ENCODE measurements around the gene ST3GAL6.

The ST3GAL6 gene

DNA sequence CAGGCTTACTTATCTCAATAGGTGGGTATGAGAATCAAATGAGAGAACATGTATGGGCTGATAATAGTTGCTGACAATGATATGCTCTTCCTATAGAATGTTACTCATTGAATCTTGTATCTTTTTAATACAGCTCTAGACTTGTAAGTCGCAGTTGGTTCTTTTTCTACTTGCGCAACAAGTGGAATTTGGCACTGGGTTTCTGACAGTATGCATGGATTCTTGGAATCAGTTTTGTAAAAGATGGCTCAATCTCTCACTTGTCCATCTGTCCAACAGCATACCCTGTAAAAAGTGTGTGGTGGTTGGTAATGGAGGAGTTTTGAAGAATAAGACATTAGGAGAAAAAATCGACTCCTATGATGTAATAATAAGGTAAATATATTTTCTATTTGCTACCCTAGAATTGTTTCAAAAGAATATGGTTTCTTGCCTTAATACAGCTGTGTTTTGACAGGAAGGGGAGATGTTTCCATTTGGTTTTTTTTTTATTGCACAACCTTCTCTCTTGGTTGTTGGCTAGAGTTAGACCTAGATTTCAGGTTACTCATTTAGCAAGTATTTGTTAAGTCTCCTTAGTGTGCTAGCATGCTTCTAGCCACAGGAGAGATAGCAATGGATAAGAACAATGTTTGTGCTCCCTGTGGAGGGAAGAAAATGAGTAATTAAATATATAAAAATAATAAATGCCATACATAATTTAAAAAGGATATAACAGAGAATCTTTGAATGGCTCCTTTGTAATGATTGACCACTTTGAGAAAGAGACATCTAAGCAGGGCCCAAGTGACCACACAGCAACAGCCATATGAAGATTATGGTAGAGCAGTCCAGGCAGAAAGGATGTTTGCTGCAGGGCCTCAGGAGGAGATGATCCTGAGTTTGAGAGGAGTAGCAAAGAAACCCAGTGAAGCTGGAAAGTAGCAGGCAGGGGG is 21.8 kb downstream of the ST3GAL6 start:
- DNase-seq (ENCODE audit: low read depth) = peak; percentile 98
- H3K4me3 ChIP-seq (ENCODE audit: low read depth, low read length) = no peak overlapping the region
- TF ChIP-seq, protein P1, sequence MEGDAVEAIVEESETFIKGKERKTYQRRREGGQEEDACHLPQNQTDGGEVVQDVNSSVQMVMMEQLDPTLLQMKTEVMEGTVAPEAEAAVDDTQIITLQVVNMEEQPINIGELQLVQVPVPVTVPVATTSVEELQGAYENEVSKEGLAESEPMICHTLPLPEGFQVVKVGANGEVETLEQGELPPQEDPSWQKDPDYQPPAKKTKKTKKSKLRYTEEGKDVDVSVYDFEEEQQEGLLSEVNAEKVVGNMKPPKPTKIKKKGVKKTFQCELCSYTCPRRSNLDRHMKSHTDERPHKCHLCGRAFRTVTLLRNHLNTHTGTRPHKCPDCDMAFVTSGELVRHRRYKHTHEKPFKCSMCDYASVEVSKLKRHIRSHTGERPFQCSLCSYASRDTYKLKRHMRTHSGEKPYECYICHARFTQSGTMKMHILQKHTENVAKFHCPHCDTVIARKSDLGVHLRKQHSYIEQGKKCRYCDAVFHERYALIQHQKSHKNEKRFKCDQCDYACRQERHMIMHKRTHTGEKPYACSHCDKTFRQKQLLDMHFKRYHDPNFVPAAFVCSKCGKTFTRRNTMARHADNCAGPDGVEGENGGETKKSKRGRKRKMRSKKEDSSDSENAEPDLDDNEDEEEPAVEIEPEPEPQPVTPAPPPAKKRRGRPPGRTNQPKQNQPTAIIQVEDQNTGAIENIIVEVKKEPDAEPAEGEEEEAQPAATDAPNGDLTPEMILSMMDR (conservative IDR thresholded peaks at IDR 0.05; ENCODE audit: low read depth, low read length) = no peak

DNA sequence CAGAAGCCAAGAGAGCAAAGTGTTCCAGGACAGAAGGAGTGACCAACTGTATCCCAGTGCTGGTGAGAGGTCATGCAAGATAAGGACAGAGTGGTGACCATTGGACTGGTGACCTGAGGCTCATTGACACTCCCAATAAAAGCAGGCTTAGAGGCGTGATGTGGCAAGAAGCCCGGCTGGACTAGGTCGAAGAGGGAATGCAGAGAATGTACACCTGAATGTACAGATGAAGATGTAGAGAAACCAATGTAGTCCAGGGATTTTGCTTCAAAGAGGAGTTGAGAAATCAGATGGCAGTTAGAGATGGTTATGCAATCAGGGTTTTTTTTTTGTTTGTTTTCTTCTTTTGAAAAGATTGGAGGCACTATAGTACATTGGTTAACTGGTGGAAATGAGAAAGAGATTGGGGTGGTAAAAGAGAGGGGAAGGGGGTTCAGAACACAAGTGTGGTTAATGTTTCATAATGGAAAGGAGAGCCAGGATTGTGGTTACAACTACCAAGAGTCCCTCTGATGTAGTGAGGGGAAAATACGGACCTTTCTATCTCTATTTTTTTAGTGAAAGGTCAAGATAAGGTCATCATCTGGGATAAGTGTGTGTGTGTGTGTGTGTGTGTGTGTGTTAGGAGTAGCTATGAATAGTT is 23.3 kb downstream of the ST3GAL6 start:
- H3K4me3 ChIP-seq (ENCODE audit: low read depth, low read length) = no peak overlapping the region
- peak; percentile 65 for DNase-seq (ENCODE audit: low read depth)
- TF ChIP-seq, protein P1 (conservative IDR thresholded peaks at IDR 0.05; ENCODE audit: low read depth, low read length) = no peak

DNA sequence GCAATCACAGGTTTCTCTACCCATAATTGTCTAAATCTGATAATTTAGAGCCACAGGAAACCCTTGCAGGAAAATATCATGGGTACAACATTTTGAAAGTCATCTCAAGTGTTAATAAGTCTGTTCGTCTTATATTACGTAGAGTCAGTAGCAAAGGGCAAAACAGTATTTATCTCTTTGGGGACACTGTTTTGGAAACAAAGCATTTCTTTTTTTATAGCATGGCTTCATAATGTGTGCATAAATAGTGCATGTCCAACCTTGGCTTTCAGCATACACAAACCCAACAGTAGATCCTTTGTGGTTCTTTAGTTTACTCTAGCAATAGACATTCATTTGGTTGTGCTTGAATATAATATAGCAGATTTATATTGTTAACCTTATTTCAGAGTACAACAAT is 24.0 kb downstream of the ST3GAL6 start:
- DNase-seq (ENCODE audit: low read depth) = no peak
- TF ChIP-seq, protein P1 (conservative IDR thresholded peaks at IDR 0.05; ENCODE audit: low read depth, low read length) = no peak
- H3K4me3 ChIP-seq (ENCODE audit: low read depth, low read length) = no peak overlapping the region

DNA sequence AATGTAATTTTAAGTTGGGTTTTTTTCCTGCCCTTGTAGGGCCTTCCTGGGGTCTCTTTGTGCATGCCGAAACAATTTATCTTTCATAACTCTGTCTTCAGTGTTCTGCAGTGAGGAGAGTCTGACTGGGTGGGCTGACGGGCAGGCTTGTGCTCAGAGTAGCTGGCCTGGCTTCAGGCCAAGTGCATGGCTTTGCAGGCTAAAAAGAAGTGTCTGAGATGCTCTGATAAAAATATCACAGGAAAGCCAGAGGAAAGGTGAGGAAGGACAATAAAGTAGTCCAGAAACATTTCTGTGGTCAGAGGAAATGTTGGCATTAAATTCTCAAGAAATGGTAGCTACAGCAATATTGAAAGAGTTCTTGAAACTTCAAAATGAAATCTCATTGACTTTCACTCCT is 25.5 kb downstream of the ST3GAL6 start:
- DNase-seq (ENCODE audit: low read depth) = peak; percentile 69
- TF ChIP-seq, protein P1 (conservative IDR thresholded peaks at IDR 0.05; ENCODE audit: low read depth, low read length) = no peak

DNA sequence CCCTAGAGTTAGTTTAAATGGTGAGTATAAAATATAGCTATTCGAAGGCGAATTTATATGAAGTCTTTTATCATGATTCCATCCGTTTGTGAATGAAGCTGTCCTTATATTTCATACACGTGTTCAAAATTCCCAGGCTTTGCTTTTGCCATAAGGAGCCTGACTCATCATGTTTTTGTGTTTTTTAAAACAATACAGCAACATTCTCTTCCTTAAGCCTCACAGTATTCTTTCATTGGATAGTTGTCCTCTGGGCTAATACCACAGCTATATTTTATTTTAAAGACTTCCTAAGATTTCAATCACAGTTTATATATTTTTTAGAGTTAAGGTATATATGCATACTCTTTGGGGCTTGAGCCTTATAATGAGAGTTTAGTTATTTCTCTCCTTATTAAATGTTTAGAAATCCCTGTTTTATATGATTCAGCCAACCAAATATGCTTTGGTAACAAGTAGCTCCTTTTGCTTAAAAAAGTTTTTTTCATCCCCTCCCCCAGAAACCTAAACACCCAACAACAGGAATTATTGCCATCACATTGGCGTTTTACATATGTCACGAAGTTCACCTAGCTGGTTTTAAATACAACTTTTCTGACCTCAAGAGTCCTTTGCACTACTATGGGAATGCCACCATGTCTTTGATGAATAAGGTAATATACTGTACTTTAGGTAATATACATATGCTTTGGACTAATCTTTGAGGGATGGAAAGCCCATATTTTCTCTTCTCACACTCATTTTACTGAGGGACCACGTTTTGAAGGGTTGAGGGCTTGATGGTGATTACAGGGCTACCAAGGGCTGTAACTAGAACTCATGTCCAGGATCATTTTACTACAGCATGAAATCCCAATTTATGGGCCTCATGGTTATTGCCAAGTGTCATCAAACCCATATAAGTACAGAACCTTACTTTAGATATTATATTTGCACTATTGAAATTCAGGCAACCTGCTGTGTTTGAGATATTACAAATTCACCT is 28.5 kb downstream of the ST3GAL6 start:
- peak; percentile 51 for DNase-seq (ENCODE audit: low read depth)
- H3K4me3 ChIP-seq (ENCODE audit: low read depth, low read length) = no peak overlapping the region
- TF ChIP-seq, protein P1 (conservative IDR thresholded peaks at IDR 0.05; ENCODE audit: low read depth, low read length) = no peak

More for the DNA sequence above, 25.5 kb downstream of the ST3GAL6 start:
- H3K4me3 ChIP-seq (ENCODE audit: low read depth, low read length) = no peak overlapping the region

DNA sequence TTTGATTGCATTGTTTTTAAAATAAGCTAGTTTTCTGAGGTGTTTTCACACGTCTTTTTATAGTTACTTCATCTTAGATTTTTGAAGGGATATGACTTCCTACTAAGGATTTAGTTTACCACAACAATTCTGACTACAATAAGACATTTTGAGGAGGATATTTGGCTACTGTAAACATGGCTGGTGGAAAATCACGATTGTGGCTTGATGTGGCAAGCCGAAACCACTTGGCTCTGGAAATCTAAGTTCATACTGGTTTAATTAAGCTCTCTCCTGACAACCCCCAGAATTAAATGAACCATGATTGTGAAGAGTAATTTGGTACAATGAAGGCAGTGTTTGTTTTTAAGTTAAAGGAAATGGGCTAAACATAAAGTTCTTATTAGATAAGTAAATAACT is 30.8 kb downstream of the ST3GAL6 start:
- H3K4me3 ChIP-seq (ENCODE audit: low read depth, low read length) = no peak overlapping the region
- TF ChIP-seq, protein P1 (conservative IDR thresholded peaks at IDR 0.05; ENCODE audit: low read depth, low read length) = no peak
- no peak for DNase-seq (ENCODE audit: low read depth)

Measured in choroid plexus epithelial cell (primary cell).